Measurements from ENCODE around the gene AOAH.

Gene AOAH

DNA sequence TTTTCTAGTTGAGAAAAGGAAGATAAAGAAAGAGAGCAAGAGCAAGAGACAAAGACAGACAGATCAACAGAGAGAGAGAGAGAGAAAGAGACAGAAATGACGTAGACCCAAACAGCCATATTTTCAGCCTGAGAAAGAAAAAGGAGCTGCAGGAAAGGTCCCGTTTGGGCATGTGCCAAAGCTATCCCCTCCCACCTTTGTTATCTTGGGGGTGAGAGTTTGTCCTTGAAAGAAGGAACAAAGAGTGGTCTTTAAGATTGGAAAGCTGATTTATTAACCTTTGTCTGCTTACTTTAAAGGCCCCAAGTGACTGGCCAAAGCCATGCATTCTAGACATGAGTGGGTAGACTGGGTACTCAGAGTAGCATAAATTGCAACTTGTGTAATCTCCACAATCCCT lies 98.2 kb downstream of the AOAH start:
- no peak for DNase-seq

DNA sequence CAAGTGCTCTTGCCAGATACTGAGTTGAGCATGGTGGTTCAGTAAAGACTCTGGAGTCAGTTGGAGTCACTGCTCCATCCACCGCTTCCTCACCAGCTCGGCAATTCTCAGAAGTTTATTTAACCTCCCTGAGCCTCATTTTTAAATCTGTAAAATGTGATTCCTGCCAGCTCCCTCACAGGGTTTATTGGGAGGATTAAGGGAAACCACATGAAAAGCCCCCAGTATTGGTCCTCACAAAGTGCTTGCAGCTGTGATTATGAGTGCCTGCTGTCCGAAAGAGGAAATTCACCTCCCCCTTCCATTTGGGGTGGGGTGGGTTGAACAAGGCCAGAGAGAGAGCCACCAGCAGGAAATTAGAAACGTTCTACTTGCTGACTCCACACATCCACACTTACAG lies 99.0 kb downstream of the AOAH start:
- DNase-seq = no peak

DNA sequence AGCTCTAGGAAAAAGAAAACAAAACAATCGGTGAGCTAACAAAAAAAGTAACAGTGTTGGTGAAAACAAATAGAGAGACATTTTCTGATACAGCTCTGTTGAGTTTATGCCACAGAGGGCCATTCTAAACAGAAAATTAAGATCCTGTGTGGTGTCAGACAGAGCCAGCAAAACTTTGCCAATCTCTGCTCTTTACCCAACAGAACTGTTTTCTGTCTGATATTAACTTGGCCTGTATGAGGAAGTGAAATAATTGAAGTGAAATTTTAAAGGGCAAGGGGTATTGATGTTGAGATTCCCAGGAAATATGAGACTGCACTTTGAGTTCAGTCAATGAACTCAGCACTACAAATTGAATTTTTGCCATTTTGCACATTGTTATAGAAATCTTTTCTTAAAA lies 101.0 kb downstream of the AOAH start:
- DNase-seq = no peak

DNA sequence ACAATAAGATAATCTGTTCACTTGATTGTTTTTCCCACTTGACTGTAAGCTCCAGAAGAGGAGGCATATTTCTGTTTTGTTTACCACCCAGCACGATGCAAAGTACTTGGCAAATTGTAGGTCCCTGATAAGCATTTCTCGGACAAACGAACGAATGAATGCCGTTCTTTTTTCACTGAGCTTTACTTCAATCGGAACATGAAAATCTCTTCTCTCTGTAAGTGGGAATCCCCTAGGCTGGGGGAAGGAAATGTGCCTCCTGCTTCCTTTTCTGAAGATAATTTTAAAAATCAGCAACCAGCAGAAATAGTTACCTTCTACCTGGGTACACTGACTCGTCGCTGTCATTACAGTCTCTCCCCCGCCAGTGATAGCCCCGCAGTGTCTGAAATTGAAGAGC lies 102.9 kb downstream of the AOAH start:
- no peak for DNase-seq

DNA sequence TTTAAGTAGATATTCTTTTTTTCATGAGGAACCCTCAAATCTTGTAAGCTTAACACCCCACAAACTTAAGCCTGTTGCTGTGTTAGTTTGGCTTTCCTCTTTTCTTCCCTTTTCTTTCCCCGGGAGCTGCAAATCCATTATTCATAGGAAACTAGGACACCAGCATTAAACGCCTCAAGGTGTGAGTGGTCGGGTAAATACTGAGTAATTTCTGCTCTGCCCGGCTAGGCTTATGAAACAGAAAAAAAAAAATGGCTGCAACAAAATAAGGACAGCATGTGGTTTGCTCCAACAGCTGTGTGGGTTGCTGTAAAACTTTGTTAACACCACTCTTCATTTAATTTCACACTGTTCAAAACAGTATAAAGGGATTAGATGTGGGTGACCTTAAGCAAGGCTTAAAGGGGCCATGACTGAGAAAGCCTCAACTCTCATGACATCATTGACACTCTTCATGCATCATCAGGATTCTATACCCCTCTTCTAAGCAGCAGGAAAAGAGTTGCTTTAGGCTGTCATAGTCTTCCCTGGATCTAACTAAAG lies 104.1 kb downstream of the AOAH start:
- DNase-seq = no peak

DNA sequence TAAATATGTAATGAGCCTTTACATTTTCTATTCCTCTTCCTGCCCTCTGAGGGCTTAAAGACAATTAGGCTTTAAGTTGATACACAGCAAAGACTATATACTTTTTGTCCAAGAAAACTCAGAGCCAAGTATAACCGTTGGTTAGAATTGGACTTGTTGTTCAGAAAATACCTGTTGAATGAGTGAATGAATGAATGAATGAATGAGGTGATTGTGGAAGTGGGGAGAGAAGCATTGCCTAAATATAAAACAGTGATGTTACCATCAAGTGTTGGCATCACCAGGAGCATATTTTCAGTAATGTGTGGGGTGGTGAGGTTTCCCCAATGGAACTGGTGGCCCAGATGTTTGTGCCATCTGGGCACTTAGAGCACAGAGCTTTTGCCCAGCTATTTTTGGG lies 106.9 kb downstream of the AOAH start:
- no peak for DNase-seq

DNA sequence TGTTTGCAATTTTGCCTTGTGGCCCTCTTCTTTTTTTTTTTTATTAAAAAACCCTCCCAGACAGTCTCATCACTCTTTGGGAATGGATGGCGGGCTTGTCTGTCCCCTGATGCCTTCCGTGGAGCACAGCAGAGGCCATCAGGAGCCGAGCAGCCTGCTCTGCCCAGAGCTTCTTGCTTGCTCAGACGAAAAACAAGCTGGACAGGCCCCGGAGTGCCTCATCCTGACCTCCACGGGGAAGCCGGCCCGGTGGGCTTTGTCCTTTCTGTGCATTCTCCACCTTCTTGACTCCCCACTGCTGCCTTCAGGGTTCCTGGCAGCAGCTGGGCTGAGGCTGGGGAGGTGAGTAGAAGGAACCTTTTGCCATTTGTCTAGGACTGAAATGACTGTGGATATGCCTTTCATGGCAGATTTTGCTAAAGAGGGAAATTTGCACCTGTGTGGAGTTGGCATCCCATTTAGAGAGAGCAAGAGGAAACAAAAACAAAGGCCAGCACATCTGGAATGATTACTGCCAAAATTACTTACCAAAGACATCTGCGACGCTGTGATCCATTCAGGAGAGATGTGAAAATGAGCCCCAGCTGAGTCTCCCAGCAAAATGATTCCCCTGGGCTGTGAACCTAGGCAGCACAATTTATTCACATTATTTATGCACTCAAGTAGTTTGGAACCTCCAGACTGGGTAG lies 108.3 kb downstream of the AOAH start:
- DNase-seq = peak; percentile 78

DNA sequence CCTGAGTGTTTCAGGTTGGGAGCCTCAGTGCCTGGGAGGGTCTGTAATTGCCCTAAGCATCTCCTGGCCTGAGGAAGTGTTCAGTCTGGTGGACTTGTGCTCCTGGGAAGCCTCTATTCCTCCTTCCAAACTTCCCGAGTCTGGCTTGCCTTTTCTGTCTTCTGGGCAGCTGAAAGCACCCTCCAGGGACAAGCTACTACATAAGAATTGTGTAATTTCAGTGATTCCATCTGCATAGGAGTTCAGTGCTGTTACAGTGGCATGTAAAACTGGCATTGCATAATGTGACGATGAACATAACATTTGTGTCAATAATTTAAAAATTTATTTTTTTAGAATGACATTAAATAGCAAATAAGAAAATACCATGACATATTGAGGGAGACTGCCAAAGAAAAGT lies 109.3 kb downstream of the AOAH start:
- DNase-seq = no peak

DNA sequence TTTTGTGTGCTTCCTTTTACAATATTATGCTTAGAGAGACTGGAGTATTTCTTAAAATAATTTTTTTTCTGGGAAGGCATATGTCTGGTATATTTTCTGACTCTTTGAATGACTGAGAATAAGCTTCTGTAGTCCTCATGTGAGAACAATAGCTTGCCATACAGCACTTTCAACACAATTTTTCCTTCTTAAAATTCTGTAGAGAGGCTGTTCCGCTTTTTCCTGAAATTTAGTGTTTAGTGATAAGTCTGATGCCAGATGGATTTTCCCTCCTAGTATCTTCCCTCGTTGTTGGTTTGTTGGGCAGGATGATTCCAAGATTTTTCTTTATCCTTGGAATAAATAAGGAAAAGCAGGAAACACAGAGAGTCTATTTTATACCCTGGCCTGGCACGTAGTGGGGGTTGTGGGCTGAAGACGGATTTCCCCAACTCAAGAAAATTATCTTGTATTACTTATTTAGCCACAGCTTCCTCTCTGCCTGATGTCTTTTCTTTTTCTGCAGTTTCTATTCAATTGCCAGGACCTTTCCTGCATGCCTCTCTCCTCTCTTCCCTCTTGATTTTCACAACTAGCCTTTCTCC lies 111.2 kb downstream of the AOAH start:
- DNase-seq = no peak

DNA sequence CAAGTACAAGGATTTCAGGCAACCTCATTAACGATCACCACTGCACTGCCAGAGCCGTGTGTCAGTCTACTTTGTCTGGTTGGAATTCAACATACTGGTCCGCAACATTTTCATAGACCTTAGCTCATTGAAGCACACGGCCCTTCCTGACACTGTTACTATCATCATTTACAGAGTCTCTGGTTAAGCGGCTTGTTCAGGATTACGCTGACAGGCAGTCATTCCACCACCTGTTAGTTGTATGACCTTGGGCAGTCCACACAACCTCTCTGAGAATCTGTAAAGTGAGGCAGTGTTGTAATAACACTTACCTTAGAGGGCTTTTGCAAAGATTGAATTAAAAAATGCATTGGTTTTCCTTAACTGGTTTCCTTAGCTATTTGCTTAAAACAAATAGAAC lies 112.6 kb downstream of the AOAH start:
- DNase-seq = no peak

DNA sequence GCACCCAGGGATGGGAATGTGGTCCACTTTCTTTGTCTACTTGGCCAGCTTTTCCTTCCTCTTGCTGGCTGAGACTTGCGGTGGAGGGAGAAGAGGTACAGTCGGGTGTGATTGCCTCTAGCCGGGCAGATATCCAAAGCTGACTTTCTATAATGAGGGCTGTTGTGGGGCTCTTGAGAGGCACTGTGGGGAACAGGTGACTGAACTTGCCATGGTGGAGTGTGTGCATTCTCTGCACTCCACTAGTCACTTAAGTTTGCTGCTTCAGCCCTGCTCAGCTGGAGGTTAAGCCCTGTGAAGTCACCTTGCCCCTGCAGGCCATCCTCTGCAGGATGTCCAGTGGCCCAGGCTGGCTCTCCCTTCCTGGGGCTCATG lies 116.6 kb downstream of the AOAH start:
- no peak for DNase-seq

DNA sequence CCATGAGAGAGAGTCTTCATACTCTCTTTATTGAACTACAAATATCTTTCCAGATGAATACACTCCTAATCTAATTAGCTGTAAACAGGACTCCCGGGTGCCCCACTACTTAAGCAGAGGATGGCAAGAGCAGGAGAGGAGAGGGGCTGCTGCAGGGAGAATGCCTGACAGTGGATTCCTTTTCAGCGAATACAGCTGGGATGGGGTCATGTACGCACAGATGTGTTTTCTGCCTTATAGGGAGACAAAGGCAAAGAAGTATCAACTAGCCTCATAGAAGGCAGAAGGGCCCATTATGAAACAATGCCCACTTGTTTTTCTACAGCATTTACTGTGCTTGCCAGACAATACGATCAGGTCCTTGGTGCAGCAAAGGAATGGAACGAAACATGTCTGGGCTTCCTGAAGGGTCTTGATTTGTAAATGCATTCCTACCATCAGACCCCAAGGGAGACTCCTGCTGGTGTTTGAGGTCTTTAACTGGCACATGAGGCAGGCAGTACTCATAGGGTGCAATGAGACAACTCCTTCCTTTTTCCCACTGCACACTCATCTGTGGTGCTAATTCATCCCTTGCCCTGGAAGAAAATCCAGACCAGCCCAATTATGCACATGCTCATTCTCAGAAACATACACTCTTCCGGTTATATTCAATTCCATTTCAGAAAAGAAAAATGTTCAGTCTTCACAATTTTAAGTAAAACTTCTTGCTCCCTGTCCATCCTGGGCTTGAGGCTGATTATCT lies 117.1 kb downstream of the AOAH start:
- no peak for DNase-seq

DNA sequence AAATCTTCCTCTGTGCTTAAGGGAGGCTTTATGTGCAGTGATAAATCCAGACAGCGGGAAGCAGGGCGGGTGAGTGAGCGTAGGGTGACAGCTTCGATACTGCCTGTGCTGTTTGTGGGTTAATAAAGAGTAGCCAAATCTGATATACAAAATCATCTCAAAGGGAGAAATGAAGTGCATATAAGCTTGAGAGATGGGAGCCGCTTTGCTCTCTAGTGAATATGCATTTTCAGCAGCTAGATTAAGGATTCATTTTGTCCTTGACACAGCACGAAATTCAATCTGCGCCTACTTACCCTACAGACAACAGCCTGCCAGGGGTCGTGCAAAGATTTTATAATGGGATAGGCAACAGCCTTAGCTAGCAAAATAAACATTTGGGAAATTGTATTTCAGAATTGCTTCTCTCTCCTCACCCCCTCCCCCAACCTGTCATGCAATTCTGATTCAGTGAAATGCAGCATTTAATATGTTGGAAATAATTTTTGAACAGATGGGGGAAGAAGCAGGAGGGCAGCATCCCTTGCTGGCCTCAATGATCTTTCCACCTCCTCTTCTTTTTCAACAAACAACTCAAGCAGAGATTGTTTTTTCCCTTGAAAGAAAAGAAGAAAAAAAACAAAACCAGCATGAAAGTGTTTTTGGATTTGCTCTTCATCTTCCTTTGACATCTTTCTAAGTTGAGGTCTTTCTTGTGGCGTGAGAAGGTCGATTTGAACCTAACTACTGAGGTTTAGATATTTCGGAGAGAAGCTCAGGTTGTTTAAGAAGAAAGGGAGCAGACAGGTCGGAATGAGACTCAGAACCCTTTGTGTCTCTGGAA lies 117.9 kb downstream of the AOAH start:
- no peak for DNase-seq

DNA sequence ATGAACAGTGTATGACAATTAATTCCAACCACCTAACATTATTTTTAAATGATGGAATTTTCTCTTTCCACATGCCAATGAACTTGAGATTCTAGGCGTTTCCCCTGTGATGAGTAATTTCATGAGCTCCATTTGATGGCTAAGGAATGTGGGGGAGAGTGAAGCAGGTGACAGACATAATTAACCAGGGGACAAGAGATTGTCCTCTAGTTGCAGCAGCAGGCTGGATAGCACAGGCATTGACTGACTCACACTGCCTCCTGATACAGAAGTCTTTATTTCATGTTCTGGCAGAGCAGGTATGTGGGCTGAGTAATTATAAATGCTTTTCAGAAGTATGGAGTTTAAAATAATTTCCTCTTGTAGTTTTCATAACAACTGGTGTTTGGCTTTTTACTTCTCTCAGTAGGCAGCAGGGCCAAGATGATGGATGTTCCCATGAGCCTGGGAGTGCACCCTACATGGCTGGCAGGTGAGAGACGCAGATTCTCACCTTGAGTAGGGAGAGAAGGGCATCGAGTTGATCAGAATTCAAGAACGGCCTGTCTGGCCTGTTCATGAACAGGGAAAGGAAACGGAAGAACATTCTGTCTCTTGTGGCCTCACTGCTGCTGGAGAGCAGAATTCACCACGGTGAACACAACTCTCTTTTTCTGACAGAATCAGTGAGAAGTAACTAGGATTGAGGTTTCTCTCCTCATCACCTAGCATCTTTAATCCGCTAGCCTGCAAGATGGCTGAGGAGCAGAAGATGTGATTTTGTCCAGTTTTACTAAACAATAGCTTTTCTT lies 118.8 kb downstream of the AOAH start:
- no peak for DNase-seq

DNA sequence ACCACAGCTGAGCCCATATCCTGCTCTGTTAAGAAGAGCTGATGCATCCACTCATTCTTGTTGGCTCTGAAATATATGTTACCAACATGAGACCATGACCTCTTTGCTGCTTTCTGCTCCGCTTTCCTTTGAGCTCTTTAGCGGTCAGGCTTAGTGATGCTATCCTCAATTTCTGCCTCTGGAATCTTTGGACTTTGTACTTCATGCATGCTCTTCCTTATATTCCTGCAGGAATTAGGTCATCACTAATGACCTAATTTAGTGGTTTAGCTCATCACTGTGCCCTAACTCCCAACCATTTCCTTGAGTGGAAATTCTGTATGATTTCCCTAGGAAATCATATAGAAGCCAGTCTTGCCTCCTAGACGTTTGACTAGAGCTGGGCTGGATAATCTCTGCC lies 119.5 kb downstream of the AOAH start:
- no peak for DNase-seq

DNA sequence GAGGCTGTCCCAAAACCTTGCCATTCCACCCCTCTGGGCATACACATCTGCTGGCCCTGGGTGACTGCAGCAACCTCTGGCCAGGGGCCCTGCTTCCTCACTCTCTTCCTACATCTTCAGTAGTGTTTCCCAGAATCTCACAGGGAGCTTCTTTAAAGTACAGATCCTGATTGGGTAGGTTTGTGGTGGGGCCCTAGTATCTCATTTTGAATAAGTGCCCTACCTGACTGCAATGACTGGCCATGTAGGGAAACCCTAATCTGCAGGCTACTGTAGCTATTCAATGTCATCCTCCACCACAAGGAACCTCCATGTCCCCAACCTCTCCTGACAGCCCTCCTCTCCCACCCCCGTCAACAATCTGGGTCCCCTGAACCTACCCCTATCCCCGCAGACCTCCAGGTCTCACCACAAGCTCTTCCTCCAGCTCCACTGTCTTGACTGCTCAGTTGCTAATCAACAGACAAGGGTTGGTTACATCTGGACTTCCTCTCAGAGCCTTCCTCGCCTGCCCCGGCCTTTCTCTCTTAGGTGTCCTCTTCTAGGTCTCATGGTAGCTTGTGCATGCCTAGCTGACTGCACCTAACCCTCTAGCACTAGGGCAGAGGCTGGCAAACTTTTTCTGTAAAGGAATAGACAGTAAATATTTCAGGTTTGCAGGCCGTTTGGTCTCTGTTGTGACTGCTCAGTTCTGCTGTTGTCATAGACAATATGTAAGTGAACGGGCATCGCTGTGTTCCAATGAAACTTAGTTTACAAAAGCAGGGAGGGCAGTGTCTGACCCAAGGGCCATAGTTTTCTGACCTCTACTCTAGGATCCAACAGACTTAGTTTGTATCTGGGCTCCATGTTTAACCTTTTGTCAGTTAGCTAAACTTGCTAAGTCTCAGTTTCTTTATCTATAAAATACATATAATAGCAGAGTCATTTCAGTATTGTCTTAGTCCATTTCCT lies 121.1 kb downstream of the AOAH start:
- DNase-seq = no peak

DNA sequence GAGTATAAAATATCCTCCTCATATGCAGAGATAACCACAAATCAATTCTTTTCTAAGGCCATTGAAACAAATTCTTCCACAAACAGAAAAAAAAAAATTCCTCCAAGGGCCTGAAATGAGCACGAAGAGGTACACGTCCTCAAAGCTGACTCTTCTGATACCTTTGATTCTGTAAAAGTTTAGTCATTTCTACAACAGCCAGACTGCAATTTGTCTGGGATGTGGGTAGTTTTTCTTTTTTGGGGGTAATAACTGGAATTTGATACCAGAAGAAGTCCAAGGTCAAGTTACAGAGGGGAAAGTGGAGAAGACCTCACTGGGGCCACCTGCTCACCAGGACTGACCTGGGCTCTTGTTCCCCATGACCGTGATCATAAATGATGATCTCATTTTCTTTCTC lies 121.8 kb downstream of the AOAH start:
- DNase-seq = no peak

DNA sequence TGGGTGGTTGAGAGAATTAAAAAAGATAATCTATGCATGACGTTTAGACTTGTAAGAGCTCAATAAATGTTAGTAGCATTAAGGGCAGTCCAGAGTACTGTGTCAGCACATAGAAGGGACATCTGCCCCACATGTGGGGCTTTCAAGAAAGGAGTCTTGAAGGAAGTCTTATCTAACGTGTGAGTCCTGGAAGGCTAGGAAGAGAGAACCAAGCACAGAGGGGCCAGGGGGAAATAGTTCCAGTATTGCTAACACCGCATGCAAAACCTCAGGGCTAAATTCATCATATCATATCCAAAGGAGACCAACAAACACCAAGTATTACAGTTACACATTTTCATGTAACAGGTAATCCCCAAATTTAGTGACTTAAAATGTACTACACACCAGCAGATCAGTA lies 122.7 kb downstream of the AOAH start:
- no peak for DNase-seq

DNA sequence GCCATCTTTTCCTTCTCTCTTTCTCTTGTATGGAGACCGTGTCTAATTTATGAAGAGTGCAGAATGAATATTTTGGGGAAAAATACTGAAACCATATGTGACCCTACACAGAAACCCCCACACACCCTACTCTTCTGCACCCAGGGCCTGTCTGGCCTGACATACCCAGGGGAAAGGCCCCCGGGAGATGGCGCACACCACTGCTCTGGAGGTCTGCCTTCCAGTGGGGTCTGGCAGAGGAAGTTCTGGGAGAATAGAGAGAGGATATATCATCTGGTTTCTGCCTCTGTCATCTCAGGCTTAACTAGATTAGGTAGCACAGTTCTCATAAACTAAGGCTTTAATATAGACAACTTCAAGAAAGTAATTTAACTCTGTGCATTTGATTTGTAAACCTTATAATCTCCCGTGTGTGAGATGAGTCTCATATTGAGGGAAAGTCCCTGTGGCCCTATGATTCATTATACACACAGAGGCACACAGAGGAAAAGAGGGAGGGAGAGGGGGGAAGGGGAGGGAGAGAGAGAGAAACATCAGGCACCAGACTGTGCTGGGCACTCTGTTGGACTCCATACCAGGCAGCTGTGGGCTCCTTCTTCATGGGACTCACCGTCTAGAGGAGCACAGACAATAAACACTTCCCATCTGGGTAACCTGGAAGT lies 123.3 kb downstream of the AOAH start:
- no peak for DNase-seq

DNA sequence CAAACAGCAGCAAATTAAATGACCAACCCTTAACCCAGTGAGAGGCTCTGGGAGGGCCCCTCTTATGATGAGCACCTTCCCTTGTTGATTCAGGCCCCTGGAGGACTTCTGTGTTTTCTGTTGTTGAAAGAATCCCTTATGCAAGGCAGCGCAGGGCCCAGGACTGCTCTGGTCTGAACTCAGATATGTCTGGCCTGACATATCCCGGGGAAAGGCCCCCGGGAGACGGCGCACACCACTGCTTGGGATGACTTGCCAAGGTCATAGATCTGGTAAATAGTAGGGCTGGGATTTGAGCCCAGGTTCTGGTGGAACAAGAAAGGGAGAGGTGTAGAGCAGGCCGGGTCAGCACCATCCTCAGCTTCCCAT lies 124.0 kb downstream of the AOAH start:
- no peak for DNase-seq

Data from COR-L47 (cell line).